B cell (primary cell): ENCODE results near the gene MRPL54. TPM values are rescaled to one million over a fixed set of nuclear protein-coding genes. Genes with fewer than 3 reads are reported as not detected.

Source experiments
- ATAC-seq: fragments of 200-7000 bp; cut with Tn5 transposase; one replicate; pipeline ENCODE4 v1.10.0; 2021; ENCODE audit warnings: low read depth, mild to moderate bottlenecking, moderate number of reproducible peaks, moderate library complexity
- CTCF ChIA-PET: fragments of 350-600 bp; sonication (Branson Sonifier 250); formaldehyde crosslinking; loops from one replicate; lab custom pipeline; 2021; ENCODE audit warnings: antibody characterized with exemption, inconsistent platforms; lab: Charles Lee
- POLR2A ChIA-PET: fragments of 350-600 bp; sonication (Branson Sonifier 250); formaldehyde crosslinking; loops from one replicate; lab custom pipeline; 2021; ENCODE audit warnings: antibody characterized with exemption; lab: Charles Lee
- DNase-seq: peaks from one replicate; pipeline ENCODE4 v3.0.0; 2013
- H2AFZ ChIP-seq: 2 replicates; pipeline ENCODE4 v1.6.1; 2012; ENCODE audit warnings: mild to moderate bottlenecking, low read depth, low read length; ENCODE audit not compliant: insufficient read depth, poor library complexity, severe bottlenecking
- H3K27ac ChIP-seq, 2 donors: 1 replicate in 1 of 2; 2 replicates in 1 of 2; pipeline ENCODE4 v1.5.1; 2012 to 2013; ENCODE audit warnings: low read length in 2 of 2, mild to moderate bottlenecking in 2 of 2, moderate library complexity in 1 of 2
- H3K27me3 ChIP-seq, 4 experiments: fragments of 200-600 bp in 1 of 4; sonication (generic) in 1 of 4; replicated peaks in 1 of 4; 1 replicate in 2 of 4; 2 replicates in 2 of 4; pipeline versions ENCODE4 v1.6.1 to v1.7.0; 2013 to 2016; ENCODE audit warnings: low read length in 3 of 4, mild to moderate bottlenecking in 2 of 4, mixed read lengths in 1 of 4, moderate library complexity in 1 of 4; ENCODE audit not compliant: insufficient read depth in 4 of 4, control insufficient read depth in 3 of 4; ENCODE audit errors: control extremely low read depth in 1 of 4
- H3K36me3 ChIP-seq, 2 experiments: replicated peaks in 1 of 2; 1 replicate in 1 of 2; 2 replicates in 1 of 2; pipeline versions ENCODE4 v1.6.1 to v1.7.1; 2013; ENCODE audit warnings: low read length in 1 of 2; ENCODE audit not compliant: insufficient read depth in 2 of 2, control insufficient read depth in 1 of 2; ENCODE audit errors: control extremely low read depth in 1 of 2, extremely low read depth in 1 of 2
- H3K4me1 ChIP-seq, 2 donors: fragments of 200-600 bp in 1 of 2; sonication (generic) in 1 of 2; 1 replicate in 1 of 2; 2 replicates in 1 of 2; pipeline versions ENCODE4 v1.5.1 to v1.6.1; 2013 to 2017; ENCODE audit warnings: low read length in 2 of 2; ENCODE audit not compliant: control insufficient read depth in 2 of 2, insufficient read depth in 2 of 2
- H3K4me2 ChIP-seq: replicated peaks from 2 replicates; pipeline ENCODE3; 2012; ENCODE audit warnings: mild to moderate bottlenecking, low read depth, low read length; ENCODE audit not compliant: poor library complexity, severe bottlenecking
- H3K4me3 ChIP-seq, 5 experiments: fragments of 200-600 bp in 1 of 5; sonication (generic) in 1 of 5; 1 replicate in 3 of 5; 2 replicates in 2 of 5; pipeline versions ENCODE4 v1.5.1 to v1.7.0; 2011 to 2016; ENCODE audit warnings: low read length in 4 of 5, mild to moderate bottlenecking in 4 of 5, low read depth in 2 of 5, control low read depth in 1 of 5, moderate library complexity in 1 of 5; ENCODE audit not compliant: insufficient read depth in 1 of 5; ENCODE audit errors: control extremely low read depth in 1 of 5, extremely low read depth in 1 of 5
- H3K79me2 ChIP-seq: fragments of 200-600 bp; sonication (generic); one replicate; pipeline ENCODE4 v1.6.0; 2016; ENCODE audit warnings: low read length; ENCODE audit not compliant: control insufficient read depth, insufficient read depth
- H3K9ac ChIP-seq: fragments of 200-600 bp; sonication (generic); 2 replicates; pipeline ENCODE4 v1.6.1; 2017; ENCODE audit warnings: mild to moderate bottlenecking, low read length, moderate library complexity
- H3K9me3 ChIP-seq, 3 donors: one replicate each; pipeline versions ENCODE4 v1.6.1 to v1.7.1; 2013; ENCODE audit warnings: low read length in 2 of 3; ENCODE audit not compliant: control insufficient read depth in 2 of 3, insufficient read depth in 1 of 3; ENCODE audit errors: control extremely low read depth in 1 of 3
- H4K20me1 ChIP-seq: 2 replicates; pipeline ENCODE4 v1.6.0; 2012; ENCODE audit warnings: mild to moderate bottlenecking, low read length; ENCODE audit not compliant: insufficient read depth, control insufficient read depth, poor library complexity, severe bottlenecking
- H3K27ac Mint-ChIP-seq: one replicate; pipeline ENCODE4 v1.8.0; 2021; ENCODE audit warnings: mixed read lengths
- H3K27me3 Mint-ChIP-seq: one replicate; pipeline ENCODE4 v1.8.0; 2021; ENCODE audit warnings: mixed read lengths
- H3K4me1 Mint-ChIP-seq: one replicate; pipeline ENCODE4 v1.8.0; 2021; ENCODE audit warnings: mixed read lengths
- H3K4me3 Mint-ChIP-seq: one replicate; pipeline ENCODE4 v1.8.0; 2021; ENCODE audit warnings: mixed read lengths
- H3K9me3 Mint-ChIP-seq: one replicate; pipeline ENCODE4 v1.8.0; 2022; ENCODE audit warnings: mixed read lengths; ENCODE audit not compliant: insufficient read depth
- EZH2 ChIP-seq: IDR thresholded peaks from 2 replicates; pipeline ENCODE4 v1.6.1; 2012; ENCODE audit warnings: borderline replicate concordance, low read depth, mild to moderate bottlenecking, moderate library complexity, low read length; ENCODE audit not compliant: insufficient read depth, poor library complexity, severe bottlenecking
- WGBS: methylation state at CpG from one replicate; pipeline ENCODE4 v1.1.5; 2013; ENCODE audit warnings: missing lambda C conversion rate; ENCODE audit not compliant: insufficient coverage; 5-methylcytosine and 5-hydroxymethylcytosine counted together
- intact Hi-C: fragments of 100-400 bp; cut with micrococcal nuclease; formaldehyde crosslinking; loops from one replicate; pipeline ENCODE4 v1.10.0; 2022
- polyA plus RNA-seq: library from polyadenylated mRNA; depleted of rRNA; stranded (reverse); fragments of >200 nt; gene quantifications from 2 replicates; pipeline ENCODE4 v1.2.3, GENCODE V29; 2012
- total RNA-seq, 2 donors: library from RNA; stranded (reverse); fragments of 120-200 nt in 1 of 2; gene quantifications; 1 replicate in 1 of 2; 2 replicates in 1 of 2; pipeline versions ENCODE4 v1.2.3 to v1.2.4, GENCODE V29; 2013 to 2022
- TF ChIP-seq, protein P1 (sequence below): fragments of 200-600 bp; IDR thresholded peaks from one replicate; pipeline ENCODE4 v1.8.0; 2022; ENCODE audit warnings: antibody characterized with exemption, mild to moderate bottlenecking

MRPL54 gene
- total and polyA plus RNA-seq, 2 donors (not counting 1 experiment from before 2014, with no cell fraction given), result 54.3 to 75.1 TPM

DNA sequence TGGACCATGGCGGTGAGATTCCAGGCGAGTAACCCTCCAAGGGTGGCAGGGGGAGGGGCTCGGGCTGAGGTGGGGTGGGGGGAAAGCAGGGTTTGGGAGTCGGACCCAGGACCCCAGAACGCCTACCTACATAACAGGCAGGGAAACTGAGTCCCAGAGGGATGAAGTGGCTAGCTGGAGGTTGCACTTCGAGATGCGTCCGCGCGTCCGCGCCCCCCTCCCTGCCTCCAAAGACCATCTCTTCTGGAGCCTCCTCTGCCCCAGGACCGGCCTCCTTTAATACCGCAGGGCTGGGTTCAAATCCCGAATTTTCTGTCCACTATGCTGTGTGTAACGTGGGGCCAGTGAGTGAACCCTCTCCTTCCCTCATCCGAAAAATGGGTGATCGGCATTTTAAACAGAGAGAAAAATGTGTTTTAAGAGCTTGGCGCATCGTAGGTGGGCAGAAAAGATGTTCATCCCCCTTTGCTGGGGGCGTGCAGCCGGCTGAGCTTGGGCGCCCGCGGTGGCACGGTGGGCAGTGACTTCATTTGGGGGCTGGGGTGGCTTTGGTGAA lies 40.5 kb upstream of the MRPL54 start:
- intact Hi-C loops, result loop anchor here (1.0 kb wide), 1 partner anchor 39 kb away; the partner anchor contains the start of gene APBA3
- peaks cover 11% of the 10 kb centered on the region for H3K4me1 Mint-ChIP-seq
- ChIA-PET CTCF (no interaction called here), POLR2A (interaction anchor here (0.5 to 1.2 kb wide), 3 partner anchors 133 to 521 kb away, joined by 4 to 5 read pairs (median 4); no protein-coding TSS in a partner anchor)
- H3K4me1 ChIP-seq, result peaks cover 16 to 20% of the 10 kb centered on the region in 2 donors
- no peaks in the 10 kb centered on the region for H3K9me3 Mint-ChIP-seq
- peak overlapping the region; percentile 49 for H3K9ac ChIP-seq
- peak overlapping the region; percentile 54 for H2AFZ ChIP-seq
- peak overlapping the region; percentile 50 for H3K27ac Mint-ChIP-seq
- peaks cover 21% of the 10 kb centered on the region for H3K27me3 Mint-ChIP-seq
- no peak for ATAC-seq
- H3K4me3 ChIP-seq, result peak overlapping the region in 4 of 5 experiments; percentile 34 to 53 (median 48)
- peak overlapping the region; percentile 81 for H3K4me2 ChIP-seq
- peaks cover 0 to 42% (median 21%) of the 10 kb centered on the region in 4 experiments for H3K27me3 ChIP-seq
- peaks cover 0 to 12% (median 0%) of the 10 kb centered on the region in 3 donors for H3K9me3 ChIP-seq
- H3K27ac ChIP-seq, result no peak overlapping the region
- no peaks in the 10 kb centered on the region for H3K79me2 ChIP-seq
- no peak for TF ChIP-seq EZH2
- TF ChIP-seq, protein P1, sequence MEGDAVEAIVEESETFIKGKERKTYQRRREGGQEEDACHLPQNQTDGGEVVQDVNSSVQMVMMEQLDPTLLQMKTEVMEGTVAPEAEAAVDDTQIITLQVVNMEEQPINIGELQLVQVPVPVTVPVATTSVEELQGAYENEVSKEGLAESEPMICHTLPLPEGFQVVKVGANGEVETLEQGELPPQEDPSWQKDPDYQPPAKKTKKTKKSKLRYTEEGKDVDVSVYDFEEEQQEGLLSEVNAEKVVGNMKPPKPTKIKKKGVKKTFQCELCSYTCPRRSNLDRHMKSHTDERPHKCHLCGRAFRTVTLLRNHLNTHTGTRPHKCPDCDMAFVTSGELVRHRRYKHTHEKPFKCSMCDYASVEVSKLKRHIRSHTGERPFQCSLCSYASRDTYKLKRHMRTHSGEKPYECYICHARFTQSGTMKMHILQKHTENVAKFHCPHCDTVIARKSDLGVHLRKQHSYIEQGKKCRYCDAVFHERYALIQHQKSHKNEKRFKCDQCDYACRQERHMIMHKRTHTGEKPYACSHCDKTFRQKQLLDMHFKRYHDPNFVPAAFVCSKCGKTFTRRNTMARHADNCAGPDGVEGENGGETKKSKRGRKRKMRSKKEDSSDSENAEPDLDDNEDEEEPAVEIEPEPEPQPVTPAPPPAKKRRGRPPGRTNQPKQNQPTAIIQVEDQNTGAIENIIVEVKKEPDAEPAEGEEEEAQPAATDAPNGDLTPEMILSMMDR, result no peak
- no peaks in the 10 kb centered on the region for H3K36me3 ChIP-seq
- H4K20me1 ChIP-seq, result no peaks in the 10 kb centered on the region
- no peak for DNase-seq
- WGBS, result 8% methylated on average over 16 of the region's 26 CpGs
- peak overlapping the region; percentile 63 for H3K4me3 Mint-ChIP-seq

DNA sequence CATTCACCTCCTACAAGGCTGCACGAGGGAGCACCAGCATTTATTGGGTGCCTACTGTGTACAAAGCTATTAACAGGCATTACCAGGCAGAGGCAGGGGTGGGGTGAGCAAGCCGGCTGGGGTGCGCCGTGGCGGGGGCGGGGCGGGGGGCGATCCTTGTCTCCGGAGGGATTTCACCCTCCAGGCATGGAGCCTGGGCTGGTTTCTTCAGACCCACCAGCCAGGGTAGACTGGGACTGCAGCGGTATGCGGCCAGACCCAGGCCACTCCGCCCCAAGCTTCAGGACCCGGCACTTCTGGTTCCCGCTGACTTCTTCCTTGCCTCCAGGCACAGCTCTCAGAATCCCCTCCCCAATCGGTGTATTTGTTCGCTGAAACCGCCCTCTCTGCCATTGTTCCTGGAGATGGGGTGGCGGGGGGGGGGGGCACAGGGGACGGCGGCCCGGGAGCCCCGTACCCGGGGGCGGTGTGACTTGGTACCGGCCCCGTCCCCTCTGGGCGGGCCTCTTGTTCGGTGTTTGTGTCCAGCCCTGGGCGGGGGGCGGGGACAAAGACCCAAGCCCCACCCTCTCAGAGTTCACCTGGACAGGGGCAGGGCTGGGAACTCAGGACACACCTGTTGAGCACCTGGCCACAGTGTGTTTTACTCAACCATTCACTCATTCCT lies 39.9 kb upstream of the MRPL54 start:
- H3K9me3 Mint-ChIP-seq, result no peaks in the 10 kb centered on the region
- Histone ChIP-seq H4K20me1 (no peaks in the 10 kb centered on the region), H3K9ac (no peak overlapping the region), H3K27me3 (peaks cover 0 to 42% (median 21%) of the 10 kb centered on the region in 4 experiments), H3K4me3 (peak overlapping the region in 1 of 5 experiments; percentile 53), H2AFZ (no peak overlapping the region), H3K9me3 (peaks cover 0 to 12% (median 0%) of the 10 kb centered on the region in 3 donors), H3K4me1 (peaks cover 16 to 20% of the 10 kb centered on the region in 2 donors), H3K79me2 (no peaks in the 10 kb centered on the region), H3K27ac (no peak overlapping the region), H3K36me3 (no peaks in the 10 kb centered on the region), H3K4me2 (peak overlapping the region; percentile 81)
- WGBS, result 9% methylated on average over 15 of the region's 30 CpGs
- H3K4me3 Mint-ChIP-seq, result peak overlapping the region; percentile 63
- CTCF ChIA-PET, result no interaction called here
- intact Hi-C loops, result no loop called here
- DNase-seq (no peak), ATAC-seq (no peak)
- H3K27me3 Mint-ChIP-seq, result peaks cover 21% of the 10 kb centered on the region
- H3K4me1 Mint-ChIP-seq, result peaks cover 11% of the 10 kb centered on the region
- TF ChIP-seq EZH2, result no peak
- TF ChIP-seq, protein P1, result no peak
- H3K27ac Mint-ChIP-seq, result peak overlapping the region; percentile 50
- POLR2A ChIA-PET, result interaction anchor here (0.5 to 0.6 kb wide), 2 partner anchors 133 to 520 kb away, joined by 4 read pairs; no protein-coding TSS in a partner anchor
